Erythroblast (primary cell): ENCODE measurements around the gene HLA-DMB.

Experiments
- DNase-seq, 2 experiments: peaks; one replicate each; lab custom pipeline; 2025; lab: John Stamatoyannopoulos, UW
- GATA1 ChIP-seq: IDR thresholded peaks from 2 replicates; pipeline ENCODE4 v1.6.1; 2011; ENCODE audit warnings: low read depth, mild to moderate bottlenecking, control low read depth, low read length, moderate library complexity
- POLR2A ChIP-seq: IDR thresholded peaks from 2 replicates; pipeline ENCODE4 v1.6.1; 2011; ENCODE audit warnings: mild to moderate bottlenecking, low read length

HLA-DMB gene

DNA sequence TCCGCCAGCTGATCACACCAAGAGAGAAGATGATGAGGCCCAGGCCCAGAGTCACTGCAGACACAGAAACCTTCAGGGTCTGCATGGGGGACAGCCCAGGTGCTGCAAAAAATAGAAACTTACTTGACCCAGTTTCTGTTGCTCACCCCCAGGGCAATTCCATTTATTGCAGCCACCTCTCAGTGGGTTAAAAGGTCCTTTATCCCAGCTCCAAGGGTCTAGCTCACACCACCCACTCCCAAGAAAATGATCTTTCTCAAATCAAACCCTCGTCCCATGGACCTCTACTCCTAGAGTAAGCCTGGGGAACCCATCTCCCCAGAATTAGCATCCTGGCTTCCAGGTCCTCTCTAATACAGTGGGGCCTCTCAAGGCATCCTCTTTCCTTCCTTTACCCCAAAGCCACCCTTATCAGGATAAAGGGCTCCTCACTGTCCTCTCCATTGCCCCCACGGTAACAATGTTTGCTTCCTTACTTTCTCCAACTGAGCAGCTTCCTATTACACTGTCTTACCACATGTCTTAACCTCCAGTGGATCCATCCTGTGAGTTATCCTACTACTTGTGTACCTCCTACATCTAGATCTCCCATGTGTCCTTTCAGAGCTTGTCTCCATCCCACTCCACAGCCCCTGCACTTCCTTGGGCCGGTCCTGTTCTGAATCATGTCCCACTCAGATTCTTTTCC lies 5.1 kb downstream of the HLA-DMB start:
- DNase-seq: no peak
- TF ChIP-seq POLR2A (no peak), GATA1 (no peak)

DNA sequence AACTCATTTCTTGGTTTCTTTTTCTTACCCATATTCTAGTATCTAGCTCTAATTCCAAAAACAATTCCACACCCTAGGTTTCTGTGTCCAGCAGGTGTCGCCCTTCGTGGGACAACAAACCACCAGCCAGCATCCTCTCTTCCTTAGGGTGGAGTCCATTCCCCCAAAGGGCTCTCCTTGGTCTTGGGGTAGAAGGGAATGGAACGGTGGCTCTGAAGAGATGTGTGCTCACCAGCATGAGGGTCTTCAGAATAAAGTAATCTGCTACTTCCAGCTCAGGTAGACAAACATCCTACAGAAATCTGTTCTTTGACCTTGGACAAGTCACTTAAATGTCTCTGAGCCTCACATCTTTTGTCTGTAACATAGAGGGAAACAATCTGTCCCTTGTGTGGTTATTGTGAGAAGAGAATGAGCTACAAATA lies 7.2 kb downstream of the HLA-DMB start:
- no peak for TF ChIP-seq POLR2A
- no peak for TF ChIP-seq GATA1
- DNase-seq: peak; percentile 78 to 89

GRCh38 chr6:32932132-32932868 lies 8.5 kb downstream of the HLA-DMB start:
- no peak for TF ChIP-seq GATA1
- DNase-seq: no peak

DNA sequence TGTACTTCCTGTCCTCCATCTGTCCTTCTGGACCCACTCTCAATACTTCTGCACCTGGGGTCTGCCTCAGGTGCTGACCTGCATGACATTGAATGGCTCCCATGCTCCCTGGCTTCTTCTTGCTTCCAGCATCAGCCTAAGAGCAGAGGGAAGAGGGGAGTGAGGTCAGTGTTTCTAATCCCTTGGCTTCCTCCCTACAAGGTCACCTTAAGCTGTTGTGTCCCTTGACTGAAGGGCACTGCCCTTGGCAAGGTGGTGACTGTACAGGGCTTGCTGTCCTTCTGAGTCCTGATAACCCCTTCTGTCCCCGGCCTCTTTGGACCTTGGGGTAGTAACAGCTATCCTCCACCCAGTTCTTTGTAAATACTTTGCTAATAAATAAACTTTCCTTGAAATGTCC lies 9.6 kb downstream of the HLA-DMB start:
- no peak for TF ChIP-seq POLR2A
- no peak for TF ChIP-seq GATA1
- no peak for DNase-seq

DNA sequence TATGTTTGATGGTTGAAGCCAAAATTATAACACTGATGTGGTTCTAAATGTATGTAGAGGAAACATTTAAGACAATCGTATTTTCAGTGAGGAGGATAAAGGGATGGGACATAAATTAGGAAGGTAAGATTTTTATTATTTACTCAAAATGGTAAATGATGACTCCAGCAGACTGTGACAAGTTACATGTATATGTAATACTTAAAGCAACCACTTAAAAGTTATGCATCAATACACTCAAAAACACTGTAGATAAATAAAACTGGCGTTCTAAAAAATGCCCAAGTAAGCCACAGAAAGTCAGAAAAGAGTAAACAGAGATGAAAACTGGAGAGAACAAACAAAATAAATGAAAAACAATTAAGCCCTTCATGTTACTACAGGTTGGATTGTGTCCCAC lies 18.7 kb downstream of the HLA-DMB start:
- TF ChIP-seq POLR2A: no peak
- TF ChIP-seq GATA1: no peak
- DNase-seq: no peak

GRCh38 chr6:32920715-32921114 lies 20.1 kb downstream of the HLA-DMB start:
- no peak for DNase-seq
- no peak for TF ChIP-seq GATA1
- TF ChIP-seq POLR2A: no peak

DNA sequence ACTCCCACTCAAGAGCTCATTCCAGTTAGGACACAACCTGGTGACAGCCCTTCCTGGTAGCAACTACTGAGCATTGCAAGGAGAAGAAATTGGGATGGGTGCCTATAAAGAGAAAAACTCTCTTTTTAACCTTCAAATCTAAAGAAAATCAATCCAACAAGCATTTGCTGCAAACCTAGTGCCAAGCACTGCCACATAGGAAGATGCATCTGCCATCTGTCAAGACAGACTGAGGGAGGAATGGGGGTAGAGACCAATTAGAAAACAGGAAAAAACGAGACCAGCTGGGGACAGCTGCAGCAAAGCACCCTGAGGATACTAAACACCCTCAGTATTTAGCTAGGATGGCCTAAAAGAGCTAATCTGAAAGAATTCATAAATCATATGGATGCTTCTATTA lies 27.9 kb downstream of the HLA-DMB start:
- DNase-seq: no peak
- no peak for TF ChIP-seq GATA1
- no peak for TF ChIP-seq POLR2A

DNA sequence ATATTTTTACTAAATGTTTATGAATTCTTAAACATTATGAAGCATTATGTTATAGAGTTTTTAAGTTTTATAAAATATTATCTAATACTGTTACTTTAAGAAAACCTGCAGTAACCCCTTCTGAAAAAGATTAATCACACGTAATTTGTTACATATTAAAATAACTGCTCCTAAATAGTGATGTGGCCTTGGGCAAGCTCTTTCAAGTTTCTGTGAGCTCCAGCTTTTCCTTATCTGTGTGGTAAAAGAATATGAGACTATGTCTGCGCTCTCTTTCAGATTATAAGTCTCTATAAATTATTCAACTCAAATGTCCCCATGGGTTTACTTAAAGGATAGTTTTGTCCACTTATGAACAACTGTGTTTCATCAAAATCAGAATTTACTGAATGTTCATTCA lies 31.9 kb downstream of the HLA-DMB start:
- TF ChIP-seq POLR2A (no peak), GATA1 (no peak)
- no peak for DNase-seq

DNA sequence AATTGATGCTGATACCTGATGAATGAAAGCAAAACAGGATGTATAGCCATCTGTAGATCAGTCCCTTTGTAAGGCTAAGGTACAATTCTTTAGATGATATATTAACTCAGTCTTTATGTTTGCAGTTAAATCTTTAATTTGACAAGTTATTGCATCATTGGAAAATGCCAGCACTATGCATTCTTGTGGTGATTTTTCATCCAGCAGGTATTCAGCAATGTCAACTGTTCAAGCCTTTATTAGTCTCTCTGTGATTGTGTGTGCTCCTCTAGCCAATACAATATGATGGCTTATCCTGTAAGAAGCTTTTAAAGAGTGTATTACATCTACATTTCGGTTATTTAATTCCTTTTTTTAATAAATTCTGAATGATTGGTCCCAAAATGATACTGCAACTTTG lies 34.3 kb downstream of the HLA-DMB start:
- no peak for TF ChIP-seq POLR2A
- TF ChIP-seq GATA1: no peak
- no peak for DNase-seq

- DNase-seq: no peak
- TF ChIP-seq GATA1 (no peak), POLR2A (no peak)
Measured at GRCh38 chr6:32905078-32905477, 35.8 kb downstream of the HLA-DMB start.

GRCh38 chr6:32903952-32904351 lies 36.9 kb downstream of the HLA-DMB start:
- no peak for DNase-seq
- TF ChIP-seq GATA1 (no peak), POLR2A (no peak)

DNA sequence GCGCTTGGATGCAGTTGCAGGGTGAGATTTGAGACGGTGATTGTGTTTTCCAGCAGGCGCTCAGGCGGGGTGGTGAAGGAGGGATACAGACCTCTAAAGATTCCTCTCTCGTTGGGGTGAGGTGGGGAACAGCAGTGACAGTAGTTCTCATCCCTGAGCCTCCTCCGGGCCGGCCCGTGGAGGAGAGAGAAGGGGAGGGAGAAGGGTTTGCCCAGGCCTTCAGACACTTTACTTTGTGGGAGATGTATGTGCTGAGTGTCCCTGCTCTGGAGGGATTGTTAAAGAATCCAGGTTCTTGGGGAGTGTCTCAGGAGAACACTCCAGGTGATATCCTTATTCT lies 45.9 kb downstream of the HLA-DMB start:
- no peak for DNase-seq
- TF ChIP-seq GATA1: no peak
- TF ChIP-seq POLR2A: peak; percentile 4

DNA sequence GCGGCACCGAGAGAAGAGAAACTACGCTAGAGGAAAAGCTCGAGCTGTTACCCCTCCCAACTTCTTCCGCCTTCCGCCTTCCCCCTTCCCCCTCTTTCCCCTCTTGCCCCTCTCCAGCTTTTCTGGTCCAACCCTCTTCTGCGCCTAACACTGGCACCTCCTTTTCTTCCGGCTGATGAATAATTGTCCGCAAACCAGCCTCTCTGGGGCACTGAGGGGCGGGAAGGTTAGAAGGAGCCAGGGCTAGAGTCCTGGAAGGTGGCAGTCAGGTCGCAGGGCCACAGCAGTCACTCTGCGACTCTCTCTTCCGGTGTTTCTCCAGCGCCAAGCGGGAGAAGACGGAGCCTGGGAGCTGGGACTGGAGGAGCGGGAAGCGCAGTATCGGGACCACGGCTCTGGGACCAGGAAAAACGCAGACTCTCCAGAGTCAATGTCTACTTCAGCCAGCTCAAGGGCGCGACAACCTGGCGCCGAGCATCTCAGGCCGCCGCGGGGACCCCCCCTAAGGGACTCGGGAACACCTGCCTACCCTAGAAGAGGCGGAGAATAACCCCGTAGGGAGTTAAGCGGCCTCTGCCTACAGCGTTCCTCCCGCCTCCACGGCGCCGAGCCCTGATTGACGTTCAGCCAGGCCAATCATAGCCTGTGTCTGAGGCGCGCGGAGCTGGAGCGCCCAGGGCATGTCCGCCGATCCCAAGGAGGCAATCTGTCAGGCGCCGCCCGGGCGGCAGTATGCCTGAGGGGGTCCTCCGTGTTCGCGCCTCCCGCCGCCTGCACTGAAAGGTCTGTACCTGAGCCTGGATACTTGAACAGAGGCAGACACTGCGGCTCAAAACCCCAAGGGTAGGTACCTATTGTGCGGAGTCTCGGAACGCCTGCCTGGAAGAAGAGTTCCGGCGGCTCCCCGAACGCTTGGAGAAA lies 46.5 kb downstream of the HLA-DMB start:
- TF ChIP-seq POLR2A: peak; percentile 79
- no peak for TF ChIP-seq GATA1
- DNase-seq: peak; percentile 94 to 97

DNA sequence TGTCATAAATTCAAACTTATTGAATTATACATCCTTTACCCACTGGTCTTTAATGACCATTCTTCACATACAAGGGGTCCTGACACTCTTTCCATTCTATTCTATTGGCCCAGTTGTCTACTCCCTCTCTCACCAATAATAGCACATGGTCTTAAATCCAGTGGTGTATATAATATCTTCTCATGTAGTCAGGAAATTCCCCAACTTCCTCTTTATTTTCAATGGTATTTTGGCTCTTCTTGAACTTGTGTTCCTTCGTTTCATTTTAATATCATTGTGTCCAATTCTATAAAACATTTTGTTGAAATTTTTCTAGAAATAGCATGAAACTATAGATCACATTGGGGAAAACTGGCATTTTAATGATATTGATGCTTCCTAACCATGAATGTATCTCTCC lies 50.0 kb downstream of the HLA-DMB start:
- DNase-seq: no peak
- TF ChIP-seq POLR2A (no peak), GATA1 (no peak)

GRCh38 chr6:32889533-32889932 lies 51.3 kb downstream of the HLA-DMB start:
- DNase-seq: no peak
- TF ChIP-seq GATA1: no peak
- no peak for TF ChIP-seq POLR2A
